BLaER1 (cell line): Measurements from ENCODE around the gene PRMT1.
"Not testable (repeated sequence)": the region's sequence is repeated elsewhere in the genome, so short reads cannot be mapped to it uniquely, and the experiment has no call there.

Experiments used
- H3K27ac ChIP-seq: shearing (Covaris generic); formaldehyde crosslinking; 2 replicates; pipeline ENCODE4 v1.8.1; 2022
- H3K27me3 ChIP-seq: shearing (Covaris generic); formaldehyde crosslinking; 2 replicates; pipeline ENCODE4 v1.8.1; 2022
- H3K36me3 ChIP-seq: shearing (Covaris generic); formaldehyde crosslinking; 2 replicates; pipeline ENCODE4 v1.8.1; 2022
- H3K4me1 ChIP-seq: shearing (Covaris generic); formaldehyde crosslinking; 2 replicates; pipeline ENCODE4 v1.8.1; 2022
- H3K4me2 ChIP-seq: shearing (Covaris generic); formaldehyde crosslinking; 2 replicates; pipeline ENCODE4 v1.8.1; 2022
- H3K4me3 ChIP-seq: shearing (Covaris generic); formaldehyde crosslinking; 2 replicates; pipeline ENCODE4 v1.8.1; 2022
- H3K9ac ChIP-seq: shearing (Covaris generic); formaldehyde crosslinking; 2 replicates; pipeline ENCODE4 v1.8.1; 2022
- H3K9me3 ChIP-seq: shearing (Covaris generic); formaldehyde crosslinking; 2 replicates; pipeline ENCODE4 v1.8.1; 2022
- H4K20me1 ChIP-seq: shearing (Covaris generic); formaldehyde crosslinking; 2 replicates; pipeline ENCODE4 v1.8.1; 2022
- Cebpa-rat ChIP-seq: shearing (Covaris generic); IDR thresholded peaks from 2 replicates; pipeline ENCODE4 v1.8.1; 2022

The PRMT1 gene

DNA sequence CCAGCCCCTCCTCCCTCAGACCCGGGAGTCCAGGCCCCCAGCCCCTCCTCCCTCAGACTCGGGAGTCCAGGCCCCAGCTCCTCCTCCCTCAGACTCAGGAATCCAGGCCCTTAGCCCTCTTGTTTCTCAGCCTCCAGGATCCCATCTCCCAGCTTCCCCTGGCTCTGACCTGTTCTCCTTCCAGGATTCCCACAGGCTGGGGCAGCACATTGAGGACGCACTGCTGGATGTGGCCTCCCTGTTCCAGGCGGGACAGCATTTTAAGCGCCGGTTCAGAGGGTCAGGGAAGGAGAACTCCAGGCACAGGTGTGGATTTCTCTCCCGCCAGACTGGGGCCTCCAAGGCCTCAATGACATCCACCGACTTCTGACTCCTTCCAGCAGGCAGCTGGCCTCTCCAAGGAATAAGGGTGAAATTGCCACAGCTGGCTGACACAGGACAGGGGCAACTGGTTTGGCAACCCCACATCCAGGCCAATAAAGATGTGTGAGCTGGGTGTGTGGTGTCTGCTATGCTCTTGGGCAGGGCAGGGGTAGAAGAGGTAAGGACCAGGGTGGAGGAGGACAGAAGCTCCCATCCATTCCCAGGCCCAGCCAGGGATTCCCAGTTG, 36.3 kb downstream of the PRMT1 start:
- Histone ChIP-seq H3K27me3 (no peaks in the 10 kb centered on the region), H3K36me3 (no peaks in the 10 kb centered on the region), H3K4me1 (peaks cover 12% of the 10 kb centered on the region), H3K9me3 (no peaks in the 10 kb centered on the region), H3K4me3 (no peak overlapping the region), H3K27ac (no peak overlapping the region), H3K4me2 (no peak overlapping the region), H3K9ac (no peak overlapping the region), H4K20me1 (no peaks in the 10 kb centered on the region)
- no peak for TF ChIP-seq Cebpa-rat

- Histone ChIP-seq H3K4me3 (no peak overlapping the region), H3K4me2 (no peak overlapping the region), H3K4me1 (peaks cover 12% of the 10 kb centered on the region), H3K9ac (no peak overlapping the region), H4K20me1 (no peaks in the 10 kb centered on the region), H3K9me3 (no peaks in the 10 kb centered on the region), H3K36me3 (no peaks in the 10 kb centered on the region), H3K27me3 (no peaks in the 10 kb centered on the region), H3K27ac (no peak overlapping the region)
- TF ChIP-seq Cebpa-rat: no peak
Observed at GRCh38 chr19:49716154-49716553, 39.1 kb downstream of the PRMT1 start.

DNA sequence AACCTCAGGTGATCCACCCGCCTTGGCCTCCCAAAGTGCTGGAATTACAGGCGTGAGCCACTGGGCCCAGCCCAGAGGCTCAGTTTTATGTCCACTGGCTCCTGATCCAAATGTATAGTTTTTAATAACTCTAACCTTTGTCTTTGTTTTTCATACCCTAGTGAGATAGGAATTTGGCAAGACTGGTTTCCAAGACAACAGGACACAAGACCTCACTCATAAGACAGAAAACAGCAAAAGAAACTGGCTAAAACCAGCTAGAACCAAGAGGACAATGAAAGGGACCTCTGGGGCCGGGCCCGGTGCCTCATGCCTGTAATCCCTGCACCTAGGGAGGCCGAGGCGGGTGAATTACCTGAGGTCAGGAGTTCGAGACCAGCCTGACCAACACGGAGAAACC, 41.4 kb downstream of the PRMT1 start:
- no peaks in the 10 kb centered on the region for H3K36me3 ChIP-seq
- no peak overlapping the region for H3K4me2 ChIP-seq
- no peak for TF ChIP-seq Cebpa-rat
- H3K27me3 ChIP-seq: no peaks in the 10 kb centered on the region
- H3K27ac ChIP-seq: no peak overlapping the region
- no peak overlapping the region for H3K4me3 ChIP-seq
- no peak overlapping the region for H3K9ac ChIP-seq
- no peaks in the 10 kb centered on the region for H4K20me1 ChIP-seq
- H3K4me1 ChIP-seq: peaks cover 12% of the 10 kb centered on the region
- peaks cover 20% of the 10 kb centered on the region for H3K9me3 ChIP-seq

- no peaks in the 10 kb centered on the region for H3K36me3 ChIP-seq
- peaks cover 12% of the 10 kb centered on the region for H3K4me1 ChIP-seq
- no peaks in the 10 kb centered on the region for H3K27me3 ChIP-seq
- H4K20me1 ChIP-seq: no peaks in the 10 kb centered on the region
- no peak for TF ChIP-seq Cebpa-rat
- H3K4me2 ChIP-seq: no peak overlapping the region
- H3K4me3 ChIP-seq: no peak overlapping the region
- H3K9me3 ChIP-seq: peaks cover 20% of the 10 kb centered on the region
- H3K9ac ChIP-seq: no peak overlapping the region
- no peak overlapping the region for H3K27ac ChIP-seq
Observed at GRCh38 chr19:49718991-49719390, 41.9 kb downstream of the PRMT1 start.

- Histone ChIP-seq H3K9me3 (peaks cover 20% of the 10 kb centered on the region), H3K4me1 (peaks cover 12% of the 10 kb centered on the region)
- not testable (repeated sequence) for H3K4me2 ChIP-seq, H3K27me3 ChIP-seq, H3K27ac ChIP-seq, H3K4me3 ChIP-seq, H3K9ac ChIP-seq, H3K36me3 ChIP-seq, H4K20me1 ChIP-seq
Observed at GRCh38 chr19:49719420-49719819, 42.3 kb downstream of the PRMT1 start.

GRCh38 chr19:49727217-49728030, 50.4 kb downstream of the PRMT1 start:
- Histone ChIP-seq H3K27ac (no peak overlapping the region), H3K9ac (no peak overlapping the region), H3K4me3 (no peak overlapping the region), H4K20me1 (no peaks in the 10 kb centered on the region), H3K4me1 (no peaks in the 10 kb centered on the region), H3K27me3 (no peaks in the 10 kb centered on the region), H3K9me3 (peaks cover 8% of the 10 kb centered on the region), H3K4me2 (no peak overlapping the region), H3K36me3 (no peaks in the 10 kb centered on the region)
- TF ChIP-seq Cebpa-rat: no peak

GRCh38 chr19:49730166-49730565, 53.1 kb downstream of the PRMT1 start:
- TF ChIP-seq Cebpa-rat: no peak
- H3K36me3 ChIP-seq: no peaks in the 10 kb centered on the region
- H3K9me3 ChIP-seq: no peaks in the 10 kb centered on the region
- no peaks in the 10 kb centered on the region for H3K27me3 ChIP-seq
- H3K27ac ChIP-seq: no peak overlapping the region
- no peaks in the 10 kb centered on the region for H4K20me1 ChIP-seq
- no peak overlapping the region for H3K9ac ChIP-seq
- H3K4me2 ChIP-seq: no peak overlapping the region
- H3K4me3 ChIP-seq: no peak overlapping the region
- H3K4me1 ChIP-seq: no peaks in the 10 kb centered on the region
